Nephron progenitor cell (in vitro differentiated cells): Measurements from ENCODE around the gene PHC2.

Source experiments
- DNase-seq: peaks from one replicate; pipeline ENCODE4 v3.0.0; 2021
- H3K27ac Mint-ChIP-seq: 2 replicates; pipeline ENCODE4 v1.8.0; 2021; ENCODE audit warnings: mild to moderate bottlenecking, moderate library complexity, mixed read lengths
- H3K27me3 Mint-ChIP-seq: 2 replicates; pipeline ENCODE4 v1.8.0; 2021; ENCODE audit warnings: mild to moderate bottlenecking, low read depth, mixed read lengths; ENCODE audit not compliant: poor library complexity
- H3K36me3 Mint-ChIP-seq: 2 replicates; pipeline ENCODE4 v1.8.0; 2021; ENCODE audit warnings: low read depth, mixed read lengths
- H3K4me1 Mint-ChIP-seq: 2 replicates; pipeline ENCODE4 v1.8.0; 2021; ENCODE audit warnings: mixed read lengths
- H3K4me3 Mint-ChIP-seq: 2 replicates; pipeline ENCODE4 v1.8.0; 2021; ENCODE audit warnings: mild to moderate bottlenecking, moderate library complexity, mixed read lengths
- H3K9me3 Mint-ChIP-seq: 2 replicates; pipeline ENCODE4 v1.8.0; 2021; ENCODE audit warnings: mild to moderate bottlenecking, moderate library complexity, mixed read lengths
- CTCF ChIP-seq: fragments of 200-600 bp; sonication (generic); IDR thresholded peaks from 2 replicates; pipeline ENCODE4 v1.5.0; 2021; ENCODE audit warnings: antibody characterized with exemption

PHC2 gene

GRCh38 chr1:33329600-33330305 lies 101.1 kb downstream of the PHC2 start:
- H3K27me3 Mint-ChIP-seq, result peaks cover 2% of the 10 kb centered on the region
- peaks cover 49% of the 10 kb centered on the region for H3K4me1 Mint-ChIP-seq
- H3K9me3 Mint-ChIP-seq, result no peaks in the 10 kb centered on the region
- TF ChIP-seq CTCF, result no peak
- H3K4me3 Mint-ChIP-seq, result no peak overlapping the region
- H3K36me3 Mint-ChIP-seq, result peaks cover 93% of the 10 kb centered on the region
- DNase-seq, result no peak
- H3K27ac Mint-ChIP-seq, result peak overlapping the region; percentile 99

GRCh38 chr1:33328817-33329216 lies 102.1 kb downstream of the PHC2 start:
- peaks cover 85% of the 10 kb centered on the region for H3K36me3 Mint-ChIP-seq
- H3K27me3 Mint-ChIP-seq, result peaks cover 2% of the 10 kb centered on the region
- H3K4me1 Mint-ChIP-seq, result peaks cover 50% of the 10 kb centered on the region
- H3K4me3 Mint-ChIP-seq, result no peak overlapping the region
- H3K27ac Mint-ChIP-seq, result peak overlapping the region; percentile 99
- H3K9me3 Mint-ChIP-seq, result no peaks in the 10 kb centered on the region
- DNase-seq, result no peak
- TF ChIP-seq CTCF, result no peak

GRCh38 chr1:33327587-33328325 lies 103.1 kb downstream of the PHC2 start:
- Mint-ChIP-seq H3K9me3 (no peaks in the 10 kb centered on the region), H3K27me3 (peaks cover 2% of the 10 kb centered on the region), H3K4me1 (peaks cover 50% of the 10 kb centered on the region), H3K27ac (peak overlapping the region; percentile 89), H3K4me3 (no peak overlapping the region), H3K36me3 (peaks cover 80% of the 10 kb centered on the region)
- TF ChIP-seq CTCF, result no peak
- DNase-seq, result no peak

- H3K27me3 Mint-ChIP-seq, result no peaks in the 10 kb centered on the region
- no peak for TF ChIP-seq CTCF
- no peak overlapping the region for H3K27ac Mint-ChIP-seq
- no peak overlapping the region for H3K4me3 Mint-ChIP-seq
- no peaks in the 10 kb centered on the region for H3K9me3 Mint-ChIP-seq
- peaks cover 41% of the 10 kb centered on the region for H3K4me1 Mint-ChIP-seq
- H3K36me3 Mint-ChIP-seq, result peaks cover 70% of the 10 kb centered on the region
- DNase-seq, result no peak
Measured at GRCh38 chr1:33326785-33327184, 104.1 kb downstream of the PHC2 start.

- H3K9me3 Mint-ChIP-seq, result no peaks in the 10 kb centered on the region
- H3K36me3 Mint-ChIP-seq, result peaks cover 57% of the 10 kb centered on the region
Measured at GRCh38 chr1:33324677-33325575, 106.0 kb downstream of the PHC2 start.

More at GRCh38 chr1:33324677-33325575, 106.0 kb downstream of the PHC2 start:
- Mint-ChIP-seq H3K4me3 (no peak overlapping the region), H3K4me1 (peaks cover 42% of the 10 kb centered on the region), H3K27ac (peak overlapping the region; percentile 94), H3K27me3 (no peaks in the 10 kb centered on the region)
- DNase-seq, result no peak
- TF ChIP-seq CTCF, result no peak
